Right lobe of liver (tissue), 6 donors: ENCODE measurements around the gene WBP2. TPM values are rescaled to one million over a fixed set of nuclear protein-coding genes. Genes with fewer than 3 reads are reported as not detected.
"Not testable (repeated sequence)": the region's sequence is repeated elsewhere in the genome, so short reads cannot be mapped to it uniquely, and the experiment has no call there.

Experiments
- ATAC-seq, 4 donors: fragments of 200-7000 bp; cut with Tn5 transposase; one replicate each; pipeline ENCODE4 v1.9.1; 2020; ENCODE audit warnings: mild to moderate bottlenecking in 4 of 4, moderate library complexity in 4 of 4
- DNase-seq, 3 donors: peaks; one replicate each; pipeline ENCODE4 v3.0.0-alpha.2; 2020
- H3K27ac ChIP-seq, 3 donors: fragments of 200-600 bp; one replicate each; pipeline ENCODE4 v1.8.0; 2022
- H3K27me3 ChIP-seq, 2 donors: fragments of 200-600 bp; one replicate each; pipeline ENCODE4 v1.8.0; 2022
- H3K36me3 ChIP-seq, 4 donors: fragments of 200-600 bp; sonication (generic) in 1 of 4; one replicate each; pipeline versions ENCODE4 v1.5.1 to v1.8.0; 2017 to 2022; ENCODE audit warnings: control low read depth in 1 of 4
- H3K4me1 ChIP-seq, 4 donors: fragments of 200-600 bp; sonication (generic) in 1 of 4; one replicate each; pipeline versions ENCODE4 v1.5.1 to v1.8.0; 2017 to 2022; ENCODE audit warnings: control low read depth in 1 of 4
- H3K4me3 ChIP-seq, 3 donors: fragments of 200-600 bp; one replicate each; pipeline ENCODE4 v1.8.0; 2022
- H3K9me3 ChIP-seq, 4 donors: fragments of 200-600 bp; sonication (generic) in 1 of 4; one replicate each; pipeline versions ENCODE4 v1.5.1 to v1.8.0; 2017 to 2022; ENCODE audit warnings: control low read depth in 1 of 4
- CTCF ChIP-seq, 4 donors: fragments of 200-600 bp in 3 of 4; fragments of 450-650 bp in 1 of 4; IDR thresholded peaks; one replicate each; pipeline versions ENCODE4 v1.5.1 to v1.8.0; 2016 to 2022; ENCODE audit warnings: antibody characterized with exemption in 4 of 4, mild to moderate bottlenecking in 2 of 4
- POLR2A ChIP-seq: fragments of 450-650 bp; IDR thresholded peaks from one replicate; pipeline ENCODE4 v1.6.1; 2017; ENCODE audit warnings: antibody characterized with exemption, mild to moderate bottlenecking
- WGBS: methylation state at CpG from one replicate; pipeline ENCODE4 v1.1.6; 2018; ENCODE audit warnings: low coverage, low lambda C conversion rate; ENCODE audit not compliant: insufficient coverage; ENCODE audit errors: missing lambda C conversion rate; 5-methylcytosine and 5-hydroxymethylcytosine counted together
- intact Hi-C, 2 donors: fragments of 100-400 bp; cut with DNase I; formaldehyde crosslinking; loops; one replicate each; pipeline versions ENCODE4 v1.11.2 to v1.14.1; 2022
- total RNA-seq, 6 experiments: library from RNA; depleted of rRNA in 2 of 6; stranded (reverse); fragments of >200 nt in 2 of 6; fragmentation: NEBNext Ultra II Directional in 3 of 6; extraction: Animal tissue kit (Norgen Biotek cat#: 25700) in 3 of 6; gene quantifications; one replicate each; pipeline versions ENCODE4 v1.1.0 to v1.2.4, GENCODE V29; 2016 to 2023
- donor health status: DM: no; HTN: yes; CAD: no.
- donor health status: DM: no; HTN: no; CAD: no.
- donor health status: DM: no; HTN: no; CAD: no.
- donor health status: DM: no; HTN: yes; CAD: no.
- donor health status: DM: no; HTN: yes; CAD: no.

Gene WBP2
- total RNA-seq, 6 experiments from 2014 or later: 57.5 to 99.2 (median 68.7) TPM

GRCh38 chr17:75888484-75888883 is 33.3 kb upstream of the WBP2 start:
- intact Hi-C loops: no loop called here
- Histone ChIP-seq H3K4me1 (peaks cover 0 to 15% (median 3%) of the 10 kb centered on the region in 4 donors), H3K4me3 (no peak overlapping the region), H3K9me3 (no peaks in the 10 kb centered on the region), H3K36me3 (no peaks in the 10 kb centered on the region), H3K27me3 (no peaks in the 10 kb centered on the region), H3K27ac (no peak overlapping the region)
- WGBS: 95% methylated on average over 3 of the region's 6 CpGs
- TF ChIP-seq POLR2A: no peak
- TF ChIP-seq CTCF (IDR thresholded peaks at IDR 0.05): no peak
- DNase-seq (no peak), ATAC-seq (no peak)

- H3K27ac ChIP-seq, H3K36me3 ChIP-seq, ATAC-seq, intact Hi-C loops, H3K4me1 ChIP-seq, H3K27me3 ChIP-seq, H3K9me3 ChIP-seq, DNase-seq, H3K4me3 ChIP-seq: not testable (repeated sequence)
- 86% methylated on average over 8 of the region's 9 CpGs for WGBS
Observed at GRCh38 chr17:75885860-75886259, 30.7 kb upstream of the WBP2 start.

- WGBS: 65% methylated on average over 7 of the region's 8 CpGs
- DNase-seq (no peak), ATAC-seq (no peak)
- Histone ChIP-seq H3K9me3 (no peaks in the 10 kb centered on the region), H3K4me1 (no peaks in the 10 kb centered on the region), H3K27me3 (no peaks in the 10 kb centered on the region), H3K27ac (no peak overlapping the region), H3K4me3 (no peak overlapping the region), H3K36me3 (no peaks in the 10 kb centered on the region)
- no peak for TF ChIP-seq POLR2A
- TF ChIP-seq CTCF (IDR thresholded peaks at IDR 0.05): no peak
- intact Hi-C loops: no loop called here
Observed at GRCh38 chr17:75885431-75885830, 30.3 kb upstream of the WBP2 start.

GRCh38 chr17:75881678-75882454 is 26.7 kb upstream of the WBP2 start:
- WGBS: 90% methylated on average over 8 of the region's 15 CpGs
- no peak for ATAC-seq

More at GRCh38 chr17:75881678-75882454, 26.7 kb upstream of the WBP2 start:
- no peaks in the 10 kb centered on the region for H3K27me3 ChIP-seq
- peaks cover 0 to 12% (median 0%) of the 10 kb centered on the region in 4 donors for H3K4me1 ChIP-seq
- intact Hi-C loops: no loop called here
- TF ChIP-seq CTCF (IDR thresholded peaks at IDR 0.05) (no peak), POLR2A (no peak)
- DNase-seq: no peak
- H3K27ac ChIP-seq: no peak overlapping the region
- H3K4me3 ChIP-seq: no peak overlapping the region
- no peaks in the 10 kb centered on the region for H3K9me3 ChIP-seq
- H3K36me3 ChIP-seq: no peaks in the 10 kb centered on the region
